Measurements from ENCODE around the gene SLC25A27.
"Not testable (repeated sequence)": the region's sequence is repeated elsewhere in the genome, so short reads cannot be mapped to it uniquely, and the experiment has no call there.

SLC25A27 gene, protein sequence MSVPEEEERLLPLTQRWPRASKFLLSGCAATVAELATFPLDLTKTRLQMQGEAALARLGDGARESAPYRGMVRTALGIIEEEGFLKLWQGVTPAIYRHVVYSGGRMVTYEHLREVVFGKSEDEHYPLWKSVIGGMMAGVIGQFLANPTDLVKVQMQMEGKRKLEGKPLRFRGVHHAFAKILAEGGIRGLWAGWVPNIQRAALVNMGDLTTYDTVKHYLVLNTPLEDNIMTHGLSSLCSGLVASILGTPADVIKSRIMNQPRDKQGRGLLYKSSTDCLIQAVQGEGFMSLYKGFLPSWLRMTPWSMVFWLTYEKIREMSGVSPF

DNA sequence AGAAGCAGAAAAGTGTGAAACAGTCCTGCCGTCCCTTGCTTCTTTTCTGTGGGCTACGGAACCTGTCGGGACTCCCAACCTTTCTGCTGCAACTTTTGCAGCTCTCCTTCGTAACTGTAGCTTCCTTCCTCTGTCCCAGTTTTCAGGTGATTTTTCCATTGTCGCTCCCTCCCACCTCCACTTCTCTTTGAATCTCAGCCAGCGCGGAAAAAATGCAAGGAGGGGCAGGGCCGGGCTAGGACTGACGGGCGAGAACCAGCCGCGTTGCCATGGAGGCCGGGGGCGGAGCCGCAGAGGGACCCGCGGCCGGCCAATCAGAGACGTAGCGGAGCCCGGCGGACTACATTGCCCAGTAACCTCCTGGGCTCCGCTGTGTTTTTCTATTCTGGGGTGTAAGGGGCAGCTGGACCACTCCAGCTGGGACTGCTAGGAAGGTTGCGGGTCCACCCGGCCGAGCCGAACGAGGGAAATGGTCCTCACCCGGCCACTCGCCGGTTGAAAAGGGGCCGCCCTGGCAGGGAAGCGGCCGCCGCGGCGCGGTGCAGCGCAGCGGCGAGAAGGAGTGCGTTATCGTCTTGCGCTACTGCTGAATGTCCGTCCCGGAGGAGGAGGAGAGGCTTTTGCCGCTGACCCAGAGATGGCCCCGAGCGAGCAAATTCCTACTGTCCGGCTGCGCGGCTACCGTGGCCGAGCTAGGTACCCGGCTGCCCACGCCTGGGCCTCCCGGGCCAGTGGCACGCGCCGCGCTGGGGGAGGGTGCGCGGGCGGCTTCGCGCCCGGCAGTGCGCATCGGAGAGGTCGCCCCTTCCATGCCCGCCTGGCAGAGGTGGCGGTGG lies at the start of gene SLC25A27, which contains the start of gene CYP39A1:
TSS of gene SLC25A27 (plus strand) at position 373 of the 836 bp plus-strand sequence. CDS start at position 591, 218 bp downstream.
TSS of gene CYP39A1 (minus strand) at position 216 of the 836 bp plus-strand sequence. CDS start 236 bp downstream, outside the sequence.
- peak; percentile 53 to 90 for DNase-seq

DNA sequence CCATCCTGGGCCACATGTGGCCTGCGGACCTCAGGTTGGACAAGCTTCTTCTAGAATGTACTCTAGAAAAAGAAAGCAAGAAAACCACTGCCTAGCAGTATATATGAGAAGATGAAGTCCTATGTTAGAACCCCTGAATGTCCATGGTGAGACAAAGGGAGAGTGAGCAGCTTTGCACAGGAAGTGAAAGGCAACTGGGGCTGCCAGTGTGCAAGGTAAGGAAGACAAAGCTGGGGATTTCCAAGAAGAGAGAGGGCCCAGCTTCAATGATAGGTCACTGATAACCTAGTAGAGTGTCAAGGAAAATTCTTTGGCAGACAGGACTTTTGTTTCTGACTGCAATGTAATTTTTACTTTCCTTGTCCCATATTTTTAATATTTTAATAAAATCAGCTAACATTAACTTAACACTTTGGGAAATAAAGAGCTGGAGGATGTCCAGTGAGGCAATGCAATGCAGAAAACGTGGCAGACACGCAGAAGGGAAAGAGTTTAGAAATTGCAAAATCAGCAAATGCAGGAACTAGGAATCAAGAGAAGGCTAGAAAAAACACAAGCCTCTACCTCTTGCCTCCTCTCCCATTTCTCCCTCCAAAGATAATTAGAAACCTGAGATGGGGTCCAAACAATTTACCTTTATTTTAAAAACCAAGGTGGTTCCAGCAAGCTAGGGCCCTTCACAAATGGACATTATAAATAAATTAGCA lies 47.5 kb upstream of the SLC25A27 start:
- no peak for DNase-seq

DNA sequence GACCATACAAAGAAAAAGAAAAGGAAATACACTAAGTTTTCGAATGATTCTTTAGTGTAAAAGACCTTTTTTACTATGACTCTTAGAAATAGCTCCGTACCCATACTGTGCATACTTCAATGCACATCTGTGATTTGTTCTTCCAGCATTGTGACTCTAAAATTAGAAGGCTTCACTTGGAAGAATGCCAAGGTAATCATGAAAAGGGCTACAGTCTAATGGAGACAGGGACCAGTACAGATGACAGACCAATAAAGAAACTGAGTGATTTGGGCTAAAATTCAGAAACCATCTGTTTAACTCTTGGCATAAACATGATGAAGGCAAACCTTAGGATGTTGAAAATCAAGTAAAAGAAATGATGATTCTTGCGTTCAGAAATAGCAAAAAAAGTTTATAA lies 46.4 kb upstream of the SLC25A27 start:
- DNase-seq = no peak

DNA sequence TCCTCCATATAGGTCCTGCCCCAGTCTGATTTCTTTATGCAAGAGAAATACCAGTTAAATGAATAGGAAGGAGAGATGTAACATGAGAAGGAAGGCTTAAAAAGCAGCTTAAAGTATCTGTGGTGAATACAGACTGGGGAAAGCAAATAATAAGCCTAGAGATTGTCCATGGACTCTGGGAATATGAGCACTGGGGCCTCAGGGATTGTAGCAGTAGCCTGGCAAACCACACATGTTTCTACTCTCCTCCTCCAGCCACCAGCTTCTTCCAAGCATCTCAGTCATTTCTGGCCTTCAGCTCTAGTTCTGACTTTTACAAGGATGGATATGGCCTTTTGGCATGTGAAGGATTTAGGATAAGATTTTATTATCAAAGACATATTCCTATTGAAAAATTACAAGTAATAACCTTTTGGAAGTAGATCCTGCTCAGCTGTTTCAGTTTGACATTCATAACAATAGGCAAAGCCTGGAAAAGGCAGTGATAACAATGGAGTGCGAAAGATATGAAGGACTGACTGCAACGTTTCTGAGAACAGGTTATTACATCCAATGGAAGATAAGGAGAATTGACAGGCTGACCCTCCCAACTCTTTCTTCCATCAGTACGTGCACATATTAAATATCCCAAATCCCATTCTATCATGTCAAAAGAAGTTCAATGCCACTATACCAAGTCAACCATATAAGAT lies 41.8 kb upstream of the SLC25A27 start:
- DNase-seq = no peak

DNA sequence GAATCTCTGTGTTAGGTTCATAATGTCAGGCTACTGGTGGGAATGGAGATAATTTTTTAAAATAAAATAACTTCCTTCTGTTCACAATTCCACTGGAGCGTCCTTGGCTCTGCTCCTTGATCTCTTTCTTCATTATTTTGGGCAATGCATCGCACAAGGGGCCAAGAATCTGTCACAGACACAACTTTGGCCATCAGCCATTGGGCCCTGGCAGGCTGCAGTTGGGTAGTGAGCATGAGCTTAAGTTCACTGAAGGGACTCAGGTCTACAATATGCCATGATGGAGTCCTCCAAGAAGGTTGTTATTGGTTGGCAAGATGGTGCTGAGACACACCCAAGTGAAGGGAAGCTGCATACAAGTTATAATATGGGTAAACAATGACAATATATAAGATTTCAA lies 40.1 kb upstream of the SLC25A27 start:
- no peak for DNase-seq

DNA sequence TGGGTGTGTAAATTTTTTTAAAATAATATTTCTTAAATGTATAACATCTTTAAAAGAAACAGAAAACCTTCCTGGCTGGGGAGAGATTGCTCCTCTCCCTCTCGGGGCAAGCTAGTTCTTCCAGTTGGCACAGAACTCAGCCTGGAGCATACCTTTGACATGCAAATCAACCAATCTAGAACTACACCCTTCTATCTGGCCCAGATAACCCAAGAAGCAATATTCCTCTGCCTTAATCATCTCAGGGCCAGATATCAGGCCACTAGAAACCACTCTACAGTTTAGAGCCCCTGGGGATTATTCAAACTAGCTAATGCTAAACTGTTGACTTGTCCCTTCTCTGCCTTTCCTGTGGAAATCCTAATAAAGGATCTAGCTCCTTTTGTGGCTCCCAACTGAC lies 34.0 kb upstream of the SLC25A27 start:
- DNase-seq = no peak

DNA sequence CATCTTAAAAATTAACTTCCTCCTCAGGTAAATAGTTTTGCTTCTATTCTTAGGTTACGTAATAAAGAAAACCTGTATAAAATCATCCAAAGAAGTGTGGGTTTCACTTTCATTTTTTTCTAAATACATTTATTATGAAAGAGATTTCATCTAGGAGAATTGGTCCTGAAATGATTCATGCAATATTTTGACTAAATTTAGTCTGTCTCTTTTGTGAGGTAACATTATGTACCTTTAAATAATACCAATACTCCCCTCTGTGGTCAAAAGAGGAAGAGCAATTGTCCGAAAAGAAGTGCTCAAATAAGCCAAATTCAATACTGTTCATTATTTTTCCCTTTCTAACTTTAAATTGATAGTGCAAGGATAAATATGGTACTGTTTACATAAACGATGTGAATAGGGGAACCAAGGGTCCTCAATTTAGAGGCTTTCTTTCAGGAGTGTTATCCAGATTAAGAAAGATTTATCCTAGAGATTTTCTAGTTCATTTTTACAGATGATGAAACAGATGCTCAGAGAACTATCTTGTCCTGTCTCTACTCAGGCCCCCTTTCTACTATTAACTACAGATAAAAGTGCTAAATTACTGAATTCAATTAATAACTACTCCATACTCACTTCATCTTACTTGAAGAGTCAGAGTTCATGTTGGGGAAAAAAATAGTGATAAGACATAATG lies 26.4 kb upstream of the SLC25A27 start:
- DNase-seq = peak in 1 of 2 experiments; percentile 34

DNA sequence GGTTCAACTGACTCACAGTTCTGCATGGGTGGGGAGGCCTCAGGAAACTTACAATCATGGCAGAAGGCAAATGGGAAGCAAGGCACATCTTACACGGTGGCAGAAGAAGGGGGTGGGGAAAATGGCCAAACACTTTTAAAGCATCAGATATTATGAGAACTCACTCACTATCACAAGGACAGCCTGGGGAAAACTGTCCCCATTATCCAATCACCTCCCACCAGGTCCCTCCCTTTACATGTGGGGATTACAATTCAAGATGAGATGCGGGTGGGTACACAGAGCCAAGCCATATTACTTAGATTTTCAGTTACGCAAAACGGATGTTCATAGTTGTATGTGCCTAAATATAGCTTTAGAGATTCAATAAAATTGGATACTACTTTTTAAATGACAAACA lies 25.8 kb upstream of the SLC25A27 start:
- DNase-seq = no peak

DNA sequence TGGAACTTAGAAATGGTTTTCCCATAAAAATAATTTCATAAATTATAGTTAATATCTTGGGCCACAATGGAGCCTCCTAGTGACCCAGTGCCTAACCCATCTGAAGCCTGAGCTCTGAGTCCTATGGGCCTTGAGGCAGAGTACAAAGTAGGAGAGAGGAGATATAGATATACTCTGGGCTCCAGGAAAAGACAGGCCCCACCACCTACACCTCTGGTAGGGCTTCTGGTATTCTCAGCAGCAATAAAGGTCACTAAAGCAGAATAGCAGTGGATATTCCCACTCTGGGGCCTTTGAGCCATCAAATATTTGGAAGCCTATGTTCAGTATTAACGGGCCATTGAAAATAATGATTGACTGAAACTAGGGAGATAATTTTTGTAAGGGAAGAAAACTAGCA lies 24.3 kb upstream of the SLC25A27 start:
- DNase-seq = no peak

DNA sequence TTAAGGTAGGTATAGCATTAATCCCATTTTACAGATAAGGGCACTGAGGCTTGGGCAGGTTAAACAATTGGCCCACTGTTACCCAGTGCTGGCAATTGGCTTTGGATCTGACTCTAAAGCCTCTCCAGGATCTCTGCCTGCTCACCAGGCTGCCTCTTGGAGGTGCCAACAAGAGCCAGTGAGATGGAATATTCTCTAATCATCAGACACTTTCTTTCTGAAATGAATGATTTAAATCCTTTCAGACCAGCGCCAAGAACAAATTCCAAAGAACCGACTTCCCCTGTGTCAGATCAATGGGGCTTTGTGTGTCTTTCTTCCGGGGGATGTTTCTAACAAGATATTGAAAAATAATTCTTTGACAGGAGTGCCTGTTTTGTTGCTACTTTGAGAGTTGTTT lies 23.8 kb upstream of the SLC25A27 start:
- DNase-seq = no peak

DNA sequence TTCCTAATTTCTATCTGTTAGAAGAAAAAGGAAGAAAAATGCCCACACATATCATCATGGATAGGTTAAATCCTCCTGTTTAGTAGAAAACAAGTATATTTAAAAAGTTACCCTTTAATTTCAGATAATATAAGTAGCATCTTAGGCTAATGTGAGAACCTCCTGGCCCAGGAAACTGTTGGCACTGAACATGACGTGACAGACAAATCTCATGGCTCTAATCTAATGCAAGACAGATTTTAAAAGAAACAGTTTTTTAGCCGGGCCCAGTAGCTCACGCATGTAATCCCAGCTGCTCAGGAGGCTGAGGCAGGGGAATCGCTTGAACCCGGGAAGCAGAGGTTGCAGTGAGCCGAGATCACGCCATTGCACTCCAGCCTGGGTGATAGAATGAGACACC lies 23.1 kb upstream of the SLC25A27 start:
- DNase-seq = no peak

DNA sequence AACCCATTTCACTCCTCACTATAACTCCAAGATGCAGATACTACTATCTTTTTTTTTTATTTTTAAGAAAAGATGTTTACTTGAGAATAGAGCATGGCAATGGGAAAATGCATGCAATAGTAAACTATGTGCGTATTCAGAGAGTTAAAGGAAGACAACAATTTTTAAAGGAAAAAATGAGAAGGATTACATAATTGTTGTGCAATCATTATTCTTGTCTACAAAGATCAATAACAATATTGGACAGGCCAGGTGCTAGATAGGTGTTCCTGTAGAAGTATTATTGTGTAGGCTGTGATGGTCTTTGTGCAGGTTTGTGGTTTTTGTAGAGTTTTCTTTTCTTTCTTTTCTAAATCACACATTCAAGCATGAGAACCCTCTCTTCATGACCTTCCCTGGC lies 20.7 kb upstream of the SLC25A27 start:
- DNase-seq = no peak

DNA sequence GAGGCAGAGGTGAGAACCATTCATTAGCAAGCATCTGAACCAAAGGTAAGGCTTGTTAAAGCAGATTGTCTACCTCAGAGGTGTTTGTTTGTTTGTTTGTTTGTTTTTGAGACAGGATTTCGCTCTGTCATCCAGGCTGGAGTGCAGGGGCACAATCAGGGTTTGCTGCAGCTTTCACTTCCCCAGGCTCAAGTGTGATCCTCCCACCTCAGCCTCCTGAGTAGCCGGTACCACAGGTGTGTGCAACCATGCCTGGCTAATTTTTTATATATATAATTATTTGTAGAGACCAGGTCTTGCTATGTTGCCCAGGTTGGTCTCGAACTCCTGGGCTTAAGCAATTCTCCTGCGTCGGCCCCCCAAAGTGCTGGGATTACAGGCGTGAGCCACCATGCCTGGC lies 17.3 kb upstream of the SLC25A27 start:
- no peak for DNase-seq

DNA sequence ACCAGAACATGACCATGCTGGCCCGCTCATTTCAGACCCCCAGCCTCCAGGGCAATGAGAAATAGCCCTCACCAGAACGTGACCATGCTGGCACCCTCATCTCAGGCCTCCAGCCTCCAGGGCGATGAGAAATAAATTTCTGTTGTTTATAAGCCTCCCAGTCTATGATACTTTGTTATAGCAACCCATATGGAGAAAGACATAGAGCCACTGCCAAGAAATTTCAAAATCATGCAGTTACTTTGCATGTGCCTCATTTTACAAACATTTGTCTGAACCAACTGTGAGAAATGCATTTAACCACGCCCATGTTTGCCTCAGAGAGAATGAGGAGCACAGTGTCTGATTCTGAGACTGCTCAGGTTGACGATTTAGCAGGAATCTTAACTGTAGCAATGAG lies 15.6 kb upstream of the SLC25A27 start:
- no peak for DNase-seq

DNA sequence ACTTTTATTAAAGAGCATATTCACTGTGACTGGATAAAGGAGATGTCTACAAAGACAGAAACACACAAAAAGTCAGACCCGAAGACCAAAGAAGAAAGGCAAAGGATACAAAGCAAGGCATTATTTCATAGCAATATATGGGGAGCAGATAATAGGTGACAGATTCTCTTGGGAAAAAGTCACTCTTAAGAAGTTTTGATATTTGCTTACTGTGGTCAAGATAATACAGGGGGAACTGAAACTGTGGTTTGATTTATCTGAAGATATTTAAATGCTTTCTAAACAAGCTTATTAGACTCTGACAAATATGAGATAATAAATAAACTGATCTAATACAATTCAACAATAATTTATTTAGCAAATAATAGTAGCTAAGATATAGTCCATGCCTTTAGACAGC lies 14.8 kb upstream of the SLC25A27 start:
- no peak for DNase-seq

DNA sequence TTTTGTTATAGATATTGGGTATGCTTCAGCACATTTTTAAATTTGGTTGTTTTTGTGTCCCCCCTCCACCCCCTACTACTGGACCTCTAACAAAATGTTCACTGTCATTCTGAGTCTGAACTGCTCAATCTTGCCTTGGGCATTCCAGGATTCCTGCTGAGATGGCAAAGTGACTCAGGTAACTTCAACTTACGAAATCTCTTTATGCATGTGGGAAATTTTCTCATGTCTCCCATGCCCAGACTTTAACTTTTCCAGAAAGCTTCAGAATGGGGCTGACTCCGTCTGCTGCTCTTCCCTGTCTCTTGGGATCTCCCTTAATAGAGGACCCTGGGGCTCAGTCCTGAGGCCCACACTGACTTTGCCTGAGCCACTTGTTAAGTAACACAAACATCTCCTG lies 14.1 kb upstream of the SLC25A27 start:
- DNase-seq = no peak

DNA sequence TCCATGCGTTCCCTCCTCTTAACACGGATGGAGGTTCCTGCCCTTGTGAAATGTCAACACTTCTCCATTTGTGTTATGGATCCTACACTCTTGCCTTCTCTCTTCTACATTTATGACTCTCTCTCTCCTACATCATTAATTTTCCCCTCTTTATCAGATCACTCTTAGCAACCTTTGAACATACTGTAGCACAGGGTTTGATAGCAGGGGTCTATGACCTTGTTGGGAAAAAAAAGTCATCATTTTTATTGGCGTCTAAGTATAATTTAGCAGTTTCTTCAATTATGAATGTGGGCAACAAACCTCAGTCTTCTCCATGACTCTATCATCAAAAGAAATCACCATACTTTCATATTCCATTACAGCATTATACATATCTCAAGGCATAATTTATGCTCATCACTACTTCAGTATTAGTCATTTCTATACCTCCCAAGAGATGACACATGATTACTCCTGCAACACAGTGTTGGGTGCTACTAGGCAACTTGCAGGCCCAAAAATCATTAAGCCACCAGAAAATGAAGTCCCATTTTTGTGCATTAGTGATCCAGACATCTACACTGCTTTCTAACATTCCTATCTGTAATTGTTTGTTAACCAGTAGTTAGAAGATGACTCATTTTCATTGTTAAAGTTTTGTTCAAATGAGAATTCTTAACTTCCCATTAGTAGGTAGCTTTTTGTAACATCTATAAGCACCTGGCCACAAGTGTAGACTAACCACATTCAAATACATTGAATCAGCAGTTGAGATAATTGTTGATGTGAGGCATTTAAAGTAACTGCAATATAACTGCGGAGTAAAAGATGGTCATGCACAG lies 9.6 kb upstream of the SLC25A27 start:
- DNase-seq = no peak

DNA sequence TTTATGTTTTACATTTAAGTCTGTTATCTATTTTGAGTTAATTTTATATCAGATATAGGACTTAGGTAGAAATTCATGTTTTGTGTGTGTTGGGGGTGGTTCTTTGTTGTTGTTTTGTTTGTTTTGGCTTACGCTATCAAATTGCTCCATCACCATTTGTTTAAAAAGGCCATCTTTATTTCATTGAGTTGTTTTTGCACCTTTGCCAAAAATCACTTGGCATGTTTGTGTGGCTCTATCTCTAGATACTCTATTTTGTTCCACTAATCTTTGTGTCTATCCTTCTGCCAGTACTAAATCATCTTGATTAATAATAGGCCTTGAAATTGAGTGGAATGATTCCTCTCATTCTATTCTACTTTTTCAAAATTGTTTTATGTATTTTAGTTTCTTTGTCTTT lies 7.5 kb upstream of the SLC25A27 start:
- DNase-seq = no peak

DNA sequence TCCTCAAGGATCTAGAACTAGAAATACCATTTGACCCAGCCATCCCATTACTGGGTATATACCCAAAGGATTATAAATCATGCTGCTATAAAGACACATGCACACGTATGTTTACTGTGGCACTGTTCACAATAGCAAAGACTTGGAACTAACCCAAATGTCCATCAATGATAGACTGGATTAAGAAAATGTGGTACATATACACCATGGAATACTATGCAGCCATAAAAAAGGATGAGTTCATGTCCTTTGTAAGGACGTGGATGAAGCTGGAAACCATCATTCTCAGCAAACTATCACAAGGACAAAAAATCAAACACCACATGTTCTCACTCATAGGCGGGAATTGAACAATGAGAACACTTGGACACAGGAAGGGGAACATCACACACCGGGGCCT lies 4.7 kb upstream of the SLC25A27 start:
- not testable (repeated sequence) for DNase-seq

DNA sequence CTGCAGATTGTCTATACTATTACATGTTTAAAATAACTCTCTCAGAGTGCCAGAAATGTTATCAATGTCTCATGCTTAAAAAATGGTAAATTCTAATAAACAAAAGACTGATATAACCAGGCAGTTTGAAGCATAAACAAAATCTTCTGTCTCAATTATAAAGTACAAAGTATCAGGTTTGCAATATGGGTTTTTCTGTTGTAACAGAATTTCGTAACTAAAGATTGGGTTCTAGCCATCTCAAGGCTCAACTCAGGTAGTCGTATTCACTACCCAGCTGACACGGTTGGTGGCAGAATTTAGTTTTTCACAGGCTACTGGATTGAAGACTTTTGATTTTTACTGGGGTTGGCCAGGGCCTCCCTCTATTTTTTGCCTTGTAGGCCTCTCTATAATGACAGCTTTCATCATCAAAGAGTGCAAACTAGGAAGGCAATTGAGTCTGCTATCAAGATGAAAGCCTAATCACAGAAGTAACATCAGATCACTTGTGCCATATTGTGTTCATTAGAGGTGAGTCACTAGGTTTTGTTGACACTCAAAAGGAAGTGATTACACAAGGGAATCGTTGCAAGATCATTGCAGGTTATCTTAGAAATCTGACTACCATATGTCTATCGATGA lies 3.8 kb upstream of the SLC25A27 start:
- DNase-seq = no peak

DNA sequence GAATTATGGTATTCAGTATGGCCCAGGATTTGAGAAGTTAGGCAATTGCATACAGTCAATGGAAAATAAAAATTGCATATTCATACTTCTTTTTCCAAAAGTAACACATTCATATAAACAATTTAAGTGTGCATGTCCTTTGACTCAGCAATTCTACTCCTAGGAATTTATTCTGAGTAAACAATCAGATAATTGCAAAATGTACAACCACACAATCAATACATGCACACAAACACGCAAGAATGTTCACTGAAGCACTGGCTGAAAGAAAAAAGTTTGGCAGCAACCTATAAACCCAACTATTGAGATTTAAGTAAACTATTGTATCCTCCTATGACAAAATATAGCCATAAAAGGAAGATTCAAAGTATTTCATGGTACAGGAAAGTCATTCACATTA lies 1.8 kb upstream of the SLC25A27 start:
- no peak for DNase-seq
